GM18519 (cell line): ENCODE data around the gene C2CD4C.
"Not testable (repeated sequence)": the region's sequence is repeated elsewhere in the genome, so short reads cannot be mapped to it uniquely, and the experiment has no call there.

Experiments
- ATAC-seq: cut with Tn5 transposase; IDR thresholded peaks from one replicate; pipeline ENCODE4 v1.9.1; 2021; ENCODE audit warnings: mild to moderate bottlenecking, moderate library complexity; ENCODE audit not compliant: unreplicated experiment, low FRiP score

C2CD4C gene, protein sequence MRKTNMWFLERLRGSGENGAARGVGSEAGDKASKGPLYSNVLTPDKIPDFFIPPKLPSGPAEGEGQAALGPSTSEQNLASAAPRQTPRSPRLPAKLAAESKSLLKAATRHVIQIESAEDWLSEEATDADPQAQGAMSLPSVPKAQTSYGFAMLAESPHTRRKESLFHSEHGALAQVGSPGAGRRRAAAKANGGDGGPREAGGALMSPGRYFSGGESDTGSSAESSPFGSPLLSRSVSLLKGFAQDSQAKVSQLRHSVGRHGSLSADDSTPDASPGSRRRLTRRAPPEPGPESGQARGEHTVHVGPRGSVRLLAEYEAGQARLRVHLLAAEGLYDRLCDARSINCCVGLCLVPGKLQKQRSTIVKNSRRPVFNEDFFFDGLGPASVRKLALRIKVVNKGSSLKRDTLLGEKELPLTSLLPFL

GRCh38 chr19:408902-409515 is at the start of gene C2CD4C:
C2CD4C (minus strand) TSS chr19:409147; CDS start chr19:408361, 786 bp downstream.
- no peak for ATAC-seq

DNA sequence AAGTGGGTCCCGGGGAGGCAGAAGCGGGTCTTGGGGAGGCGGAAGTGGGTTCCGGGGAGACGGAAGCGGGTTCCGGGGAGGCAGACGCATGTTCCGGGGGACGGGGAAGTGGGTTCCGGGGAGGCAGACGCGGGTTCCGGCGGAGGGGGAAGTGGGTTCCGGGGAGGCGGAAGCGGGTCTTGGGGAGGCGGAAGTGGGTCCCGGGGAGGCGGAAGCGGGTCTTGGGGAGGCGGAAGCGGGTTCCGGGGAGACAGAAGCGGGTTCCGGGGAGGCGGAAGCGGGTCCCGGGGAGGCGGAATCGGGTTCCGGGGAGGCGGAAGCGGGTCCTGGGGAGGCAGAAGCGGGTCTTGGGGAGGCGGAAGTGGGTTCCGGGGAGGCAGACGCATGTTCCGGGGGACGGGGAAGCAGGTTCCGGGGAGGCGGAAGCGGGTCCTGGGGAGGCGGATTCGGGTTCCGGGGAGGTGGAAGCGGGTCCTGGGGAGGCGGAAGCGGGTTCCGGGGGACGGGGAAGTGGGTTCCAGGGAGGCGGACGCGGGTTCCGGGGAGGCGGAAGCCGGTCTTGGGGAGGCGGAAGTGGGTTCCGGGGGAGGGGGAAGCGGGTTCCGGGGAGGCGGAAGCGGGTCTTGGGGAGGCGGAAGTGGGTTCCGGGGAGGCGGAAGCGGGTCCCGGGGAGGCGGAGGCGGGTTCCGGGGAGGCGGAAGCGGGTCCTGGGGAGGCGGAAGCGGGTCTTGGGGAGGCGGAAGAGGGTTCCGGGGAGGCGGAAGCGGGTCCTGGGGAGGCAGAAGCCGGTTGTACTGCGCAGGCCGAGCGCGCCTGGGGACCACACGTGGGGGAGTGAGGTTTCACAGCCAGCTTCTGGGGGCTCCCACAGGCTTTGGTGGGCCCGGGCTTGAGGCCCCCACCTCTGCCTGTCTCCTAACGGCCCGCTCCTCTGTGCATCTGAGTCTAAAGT is 49.4 kb upstream of the C2CD4C start:
- ATAC-seq, result no peak

DNA sequence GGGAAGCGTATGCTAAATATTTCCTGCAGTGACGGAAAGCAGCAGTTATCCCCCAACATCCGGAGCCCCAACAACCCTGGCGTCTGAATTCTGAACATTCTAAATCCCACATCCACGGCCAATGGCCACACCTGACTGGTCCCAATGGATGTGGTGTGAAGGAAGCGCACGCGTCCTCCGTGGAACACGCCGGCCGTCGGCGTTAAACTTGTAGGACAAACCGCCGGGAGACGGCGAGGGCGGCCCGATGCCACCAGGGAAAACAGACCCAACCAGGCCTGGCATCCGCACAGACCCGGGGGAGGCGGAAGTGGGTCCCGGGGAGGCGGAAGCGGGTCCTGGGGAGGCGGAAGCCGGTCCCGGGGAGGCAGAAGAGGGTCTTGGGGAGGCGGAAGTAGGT is 48.7 kb upstream of the C2CD4C start:
- ATAC-seq, result no peak

DNA sequence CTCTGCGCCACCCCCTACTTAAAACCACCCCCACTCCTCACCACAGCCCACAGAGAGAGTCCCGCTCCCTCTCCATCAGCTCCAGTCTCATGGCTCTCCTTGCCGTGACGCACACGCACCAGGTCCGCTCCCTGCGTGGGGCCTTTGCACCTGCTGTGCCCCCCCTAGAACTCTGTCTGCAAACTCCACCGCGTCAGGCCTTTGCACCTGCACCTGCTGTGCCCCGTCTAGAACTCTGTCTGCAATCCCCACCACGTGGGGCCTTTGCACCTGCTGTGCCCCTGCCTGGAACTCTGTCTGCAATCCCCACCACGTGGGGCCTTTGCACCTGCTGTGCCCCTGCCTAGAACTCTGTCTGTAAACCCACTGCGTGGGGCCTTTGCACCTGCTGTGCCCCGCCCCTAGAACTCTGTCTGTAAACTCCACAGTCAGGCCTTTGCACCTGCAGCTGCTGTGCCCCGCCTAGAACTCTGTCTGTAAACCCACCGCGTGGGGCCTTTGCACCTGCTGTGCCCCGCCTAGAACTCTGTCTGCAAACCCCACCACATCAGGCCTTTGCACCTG is 47.7 kb upstream of the C2CD4C start:
- no peak for ATAC-seq

DNA sequence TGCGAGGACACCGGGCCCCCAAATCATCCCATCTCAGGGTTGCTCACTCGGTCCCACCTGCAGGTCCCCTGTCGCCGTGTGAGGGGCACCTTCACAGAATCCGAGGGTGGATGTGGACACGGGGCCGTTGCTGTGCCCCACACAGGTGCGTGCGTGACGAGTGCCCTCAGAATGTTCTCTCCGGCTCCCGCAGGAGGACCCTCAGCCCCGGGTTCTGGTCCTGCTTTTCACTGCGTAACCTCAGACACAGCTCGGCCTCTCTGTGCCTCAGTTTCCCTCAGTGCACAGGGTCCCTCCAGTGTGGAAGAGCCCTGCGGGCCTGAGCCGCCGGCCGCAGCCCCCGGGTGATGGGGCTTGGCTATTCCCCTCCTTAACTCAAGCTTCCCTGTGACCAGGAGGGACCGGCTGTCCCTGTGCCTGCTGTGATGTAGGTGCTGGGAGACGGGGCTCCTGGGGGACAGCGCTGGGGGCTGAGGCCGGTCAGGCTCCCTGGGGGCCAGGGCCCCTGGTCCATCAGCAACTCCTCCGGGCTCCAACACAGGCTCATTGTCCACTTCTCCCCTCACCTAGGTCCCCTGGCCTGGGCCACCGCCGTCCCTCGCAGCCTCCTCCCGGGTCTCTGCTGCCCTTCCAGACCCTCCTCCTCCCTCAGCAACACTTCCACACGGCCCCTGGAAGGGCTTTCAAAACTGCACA is 47.1 kb upstream of the C2CD4C start:
- ATAC-seq, result no peak

- ATAC-seq, result no peak
Observed at GRCh38 chr19:455031-455705, 46.2 kb upstream of the C2CD4C start.

DNA sequence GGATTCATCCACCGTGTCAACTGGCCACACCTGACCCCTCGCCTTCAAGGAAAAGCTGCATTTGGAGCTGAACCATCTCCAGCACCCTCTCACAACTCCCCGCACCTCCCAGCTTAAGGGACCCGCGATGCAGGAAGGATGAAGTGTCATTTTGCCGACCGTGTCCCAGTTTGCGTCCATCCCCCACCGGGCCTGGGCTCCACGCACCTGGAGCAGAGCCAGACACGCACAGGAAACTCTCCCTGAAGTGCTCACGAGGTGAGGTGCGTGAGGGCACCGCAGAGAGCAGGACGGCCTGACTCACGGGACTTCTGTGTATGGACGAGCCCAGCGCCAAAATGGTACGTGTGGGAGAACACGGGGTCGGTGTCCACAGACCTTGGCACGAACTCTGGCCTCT is 44.7 kb upstream of the C2CD4C start:
- no peak for ATAC-seq

GRCh38 chr19:452829-453228 is 43.9 kb upstream of the C2CD4C start:
- no peak for ATAC-seq

DNA sequence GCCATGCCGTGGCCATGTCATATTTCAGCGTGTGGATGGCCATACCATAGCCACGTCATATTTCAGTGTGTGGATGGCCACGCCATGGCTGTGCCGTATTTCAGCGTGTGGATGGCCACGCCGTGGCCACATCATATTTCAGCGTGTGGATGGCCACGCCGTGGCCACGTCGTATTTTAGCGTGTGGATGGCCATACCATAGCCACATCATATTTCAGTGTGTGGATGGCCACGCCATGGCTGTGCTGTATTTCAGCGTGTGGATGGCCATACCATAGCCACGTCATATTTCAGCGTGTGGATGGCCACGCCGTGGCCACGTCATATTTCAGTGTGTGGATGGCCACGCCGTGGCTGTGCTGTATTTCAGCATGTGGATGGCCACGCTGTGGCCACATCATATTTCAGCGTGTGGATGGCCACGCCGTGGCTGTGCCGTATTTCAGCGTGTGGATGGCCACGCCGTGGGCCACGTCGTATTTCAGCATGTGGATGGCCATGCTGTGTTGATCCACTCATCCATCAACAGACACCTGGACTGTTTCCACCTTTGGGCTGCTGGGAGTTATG is 42.0 kb upstream of the C2CD4C start:
- not testable (repeated sequence) for ATAC-seq

DNA sequence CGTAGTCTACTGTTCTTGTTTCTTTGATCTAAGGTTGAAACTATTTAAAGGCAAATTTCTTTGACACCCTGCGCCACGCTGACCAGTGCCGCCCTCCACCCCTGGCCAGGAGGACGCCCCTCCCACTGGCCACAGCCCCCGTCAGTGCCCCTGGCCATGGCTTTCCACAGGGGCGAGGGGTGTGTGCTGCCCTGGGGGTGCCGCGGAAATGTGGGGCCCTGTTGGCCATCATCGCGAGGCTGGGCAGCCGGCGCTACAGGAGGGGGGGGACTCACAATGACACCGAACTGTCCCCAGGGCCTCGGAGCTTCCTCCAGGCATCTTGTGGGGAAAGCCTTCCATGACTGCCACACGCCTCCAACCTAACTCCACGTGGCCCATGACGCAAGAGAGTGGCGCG is 41.0 kb upstream of the C2CD4C start:
- no peak for ATAC-seq

DNA sequence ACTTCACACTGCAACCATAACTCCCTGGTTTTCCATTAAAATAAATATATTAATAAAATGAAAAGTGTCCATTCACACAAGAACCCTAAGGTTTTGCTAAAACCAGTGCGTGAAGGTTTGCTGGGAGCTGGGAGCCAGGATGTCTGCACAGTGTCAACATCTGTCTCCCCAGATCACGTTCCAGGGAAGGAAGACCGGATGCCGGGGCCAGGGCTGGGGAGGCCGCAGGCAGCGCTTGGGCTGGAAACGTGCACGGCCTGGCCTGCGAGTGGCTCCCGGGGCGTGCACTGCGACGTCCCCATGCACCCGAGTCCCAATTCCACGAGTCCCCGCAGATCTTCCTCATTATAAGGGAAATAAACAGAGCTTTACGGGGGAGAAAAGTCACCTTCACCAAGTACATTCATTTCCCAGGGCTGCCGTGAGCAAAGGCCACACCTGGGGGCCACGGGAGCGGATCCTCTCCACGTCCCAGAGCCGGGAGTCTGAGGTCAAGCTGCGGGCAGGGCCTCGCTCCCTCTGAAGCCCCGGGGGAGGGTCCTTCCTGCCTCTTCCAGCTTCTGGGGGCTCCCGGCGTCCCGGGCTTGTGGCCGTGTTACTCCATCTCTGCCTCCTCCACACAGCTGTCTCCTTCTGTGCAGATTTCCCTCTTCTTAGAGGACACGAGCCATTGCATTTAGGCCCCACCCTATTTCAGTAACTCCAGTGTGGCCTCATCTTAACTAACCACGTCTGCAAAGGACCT is 39.0 kb upstream of the C2CD4C start:
- no peak for ATAC-seq

- no peak for ATAC-seq
Observed at GRCh38 chr19:447064-447426, 38.1 kb upstream of the C2CD4C start.

- no peak for ATAC-seq
Observed at GRCh38 chr19:444677-445210, 35.8 kb upstream of the C2CD4C start.

GRCh38 chr19:443005-443404 is 34.1 kb upstream of the C2CD4C start:
- no peak for ATAC-seq

DNA sequence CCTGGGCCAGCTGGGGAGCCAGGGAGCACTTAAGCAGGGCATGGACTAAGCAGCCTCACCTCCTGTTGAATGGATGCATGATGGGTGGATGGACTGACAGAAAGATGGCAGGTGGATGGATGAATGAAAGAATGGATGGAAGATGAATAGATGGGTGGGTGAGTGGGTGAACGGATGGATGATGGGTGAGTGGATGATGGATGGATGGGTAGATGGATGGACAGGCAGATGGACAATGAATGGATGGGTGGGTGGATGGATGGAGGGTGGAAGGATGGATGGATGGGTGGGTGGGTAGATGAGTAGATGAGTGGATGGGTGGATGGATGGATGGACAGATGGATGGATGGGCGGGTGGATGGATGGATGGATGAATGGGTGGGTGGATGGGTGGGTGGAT is 33.1 kb upstream of the C2CD4C start:
- ATAC-seq, result no peak

- ATAC-seq, result no peak
Observed at GRCh38 chr19:441213-441836, 32.4 kb upstream of the C2CD4C start.

DNA sequence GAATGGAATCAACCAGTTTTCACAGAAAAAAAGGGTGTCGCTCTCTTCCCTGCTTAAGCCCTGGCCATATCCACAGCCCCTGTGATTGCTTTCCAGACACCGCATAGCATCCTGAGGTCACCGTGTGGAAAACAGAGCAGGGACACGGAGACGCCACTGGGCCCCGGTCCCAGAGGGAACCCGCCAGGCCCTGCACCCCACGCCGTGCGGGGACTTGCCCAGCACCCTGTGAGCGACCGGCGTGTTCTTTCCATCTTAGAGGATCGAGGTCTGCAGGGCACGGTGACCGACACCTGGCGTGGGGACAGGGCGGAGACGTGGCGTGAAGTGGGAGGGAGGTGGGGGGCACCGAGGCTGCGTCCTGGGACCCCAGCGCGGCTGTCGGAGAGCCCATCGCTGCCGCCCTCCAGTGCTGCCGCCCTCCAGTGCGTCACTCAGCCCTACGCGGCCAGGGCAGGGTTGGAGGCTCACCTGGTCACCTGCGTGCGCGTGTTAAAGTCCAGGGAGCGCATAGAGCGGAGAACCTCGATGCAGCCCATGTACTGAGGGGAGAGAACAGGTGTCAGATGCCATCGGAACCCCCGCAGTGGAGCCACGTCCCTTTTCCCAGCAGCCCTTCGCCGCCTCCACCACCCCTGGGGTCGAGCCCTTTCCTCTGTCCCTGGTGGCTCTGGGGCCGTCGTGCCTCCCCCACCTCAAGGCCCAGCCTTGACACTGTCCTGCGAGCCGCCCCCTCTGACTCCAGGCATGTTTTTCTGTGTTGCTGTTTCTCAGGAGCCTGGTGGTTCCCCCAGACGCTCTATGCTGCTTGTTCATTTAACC is 31.7 kb upstream of the C2CD4C start:
- no peak for ATAC-seq
